Osteocyte (in vitro differentiated cells): ENCODE data around the gene LDLR. TPM values are rescaled to one million over a fixed set of nuclear protein-coding genes. Genes with fewer than 3 reads are reported as not detected.
"Not testable (repeated sequence)": the region's sequence is repeated elsewhere in the genome, so short reads cannot be mapped to it uniquely, and the experiment has no call there.

Experiments
- DNase-seq: peaks from one replicate; pipeline ENCODE4 v3.0.0; 2021; ENCODE audit warnings: mixed read lengths; ENCODE audit not compliant: unreplicated experiment; ENCODE audit errors: extremely low spot score
- H3K27ac Mint-ChIP-seq: one replicate; pipeline ENCODE4 v1.8.0; 2021; ENCODE audit warnings: mild to moderate bottlenecking, mixed read lengths; ENCODE audit not compliant: unreplicated experiment
- H3K27me3 Mint-ChIP-seq: one replicate; pipeline ENCODE4 v1.8.0; 2021; ENCODE audit warnings: mixed read lengths; ENCODE audit not compliant: unreplicated experiment
- H3K36me3 Mint-ChIP-seq: one replicate; pipeline ENCODE4 v1.8.0; 2021; ENCODE audit warnings: mixed read lengths; ENCODE audit not compliant: unreplicated experiment
- H3K4me1 Mint-ChIP-seq: one replicate; pipeline ENCODE4 v1.8.0; 2021; ENCODE audit warnings: mixed read lengths; ENCODE audit not compliant: unreplicated experiment
- H3K4me3 Mint-ChIP-seq: one replicate; pipeline ENCODE4 v1.8.0; 2021; ENCODE audit warnings: mild to moderate bottlenecking, moderate library complexity, mixed read lengths; ENCODE audit not compliant: unreplicated experiment
- H3K9me3 Mint-ChIP-seq: one replicate; pipeline ENCODE4 v1.8.0; 2021; ENCODE audit warnings: mixed read lengths; ENCODE audit not compliant: unreplicated experiment
- total RNA-seq: library from RNA; stranded (reverse); gene quantifications from 2 replicates; pipeline ENCODE4 v1.2.1, GENCODE V29; 2021
- TF ChIP-seq, protein P1 (sequence below): fragments of 200-600 bp; sonication (generic); IDR thresholded peaks from 2 replicates; pipeline ENCODE4 v1.5.0; 2021; ENCODE audit warnings: antibody characterized with exemption, mild to moderate bottlenecking, moderate library complexity

Gene LDLR
- total RNA-seq, 1 donor from 2014 or later: 96.9 TPM

DNA sequence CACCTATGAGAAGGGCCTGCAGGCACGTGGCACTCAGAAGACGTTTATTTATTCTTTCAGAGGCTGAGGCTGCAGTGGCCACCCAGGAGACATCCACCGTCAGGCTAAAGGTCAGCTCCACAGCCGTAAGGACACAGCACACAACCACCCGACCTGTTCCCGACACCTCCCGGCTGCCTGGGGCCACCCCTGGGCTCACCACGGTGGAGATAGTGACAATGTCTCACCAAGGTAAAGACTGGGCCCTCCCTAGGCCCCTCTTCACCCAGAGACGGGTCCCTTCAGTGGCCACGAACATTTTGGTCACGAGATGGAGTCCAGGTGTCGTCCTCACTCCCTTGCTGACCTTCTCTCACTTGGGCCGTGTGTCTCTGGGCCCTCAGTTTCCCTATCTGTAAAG lies 33.9 kb downstream of the LDLR start:
- Mint-ChIP-seq H3K36me3 (peaks cover 40% of the 10 kb centered on the region), H3K27me3 (no peaks in the 10 kb centered on the region), H3K4me1 (peaks cover 6% of the 10 kb centered on the region), H3K27ac (peak overlapping the region; percentile 31), H3K9me3 (no peaks in the 10 kb centered on the region), H3K4me3 (no peak overlapping the region)
- no peak for DNase-seq
- TF ChIP-seq, protein P1, sequence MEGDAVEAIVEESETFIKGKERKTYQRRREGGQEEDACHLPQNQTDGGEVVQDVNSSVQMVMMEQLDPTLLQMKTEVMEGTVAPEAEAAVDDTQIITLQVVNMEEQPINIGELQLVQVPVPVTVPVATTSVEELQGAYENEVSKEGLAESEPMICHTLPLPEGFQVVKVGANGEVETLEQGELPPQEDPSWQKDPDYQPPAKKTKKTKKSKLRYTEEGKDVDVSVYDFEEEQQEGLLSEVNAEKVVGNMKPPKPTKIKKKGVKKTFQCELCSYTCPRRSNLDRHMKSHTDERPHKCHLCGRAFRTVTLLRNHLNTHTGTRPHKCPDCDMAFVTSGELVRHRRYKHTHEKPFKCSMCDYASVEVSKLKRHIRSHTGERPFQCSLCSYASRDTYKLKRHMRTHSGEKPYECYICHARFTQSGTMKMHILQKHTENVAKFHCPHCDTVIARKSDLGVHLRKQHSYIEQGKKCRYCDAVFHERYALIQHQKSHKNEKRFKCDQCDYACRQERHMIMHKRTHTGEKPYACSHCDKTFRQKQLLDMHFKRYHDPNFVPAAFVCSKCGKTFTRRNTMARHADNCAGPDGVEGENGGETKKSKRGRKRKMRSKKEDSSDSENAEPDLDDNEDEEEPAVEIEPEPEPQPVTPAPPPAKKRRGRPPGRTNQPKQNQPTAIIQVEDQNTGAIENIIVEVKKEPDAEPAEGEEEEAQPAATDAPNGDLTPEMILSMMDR: no peak

DNA sequence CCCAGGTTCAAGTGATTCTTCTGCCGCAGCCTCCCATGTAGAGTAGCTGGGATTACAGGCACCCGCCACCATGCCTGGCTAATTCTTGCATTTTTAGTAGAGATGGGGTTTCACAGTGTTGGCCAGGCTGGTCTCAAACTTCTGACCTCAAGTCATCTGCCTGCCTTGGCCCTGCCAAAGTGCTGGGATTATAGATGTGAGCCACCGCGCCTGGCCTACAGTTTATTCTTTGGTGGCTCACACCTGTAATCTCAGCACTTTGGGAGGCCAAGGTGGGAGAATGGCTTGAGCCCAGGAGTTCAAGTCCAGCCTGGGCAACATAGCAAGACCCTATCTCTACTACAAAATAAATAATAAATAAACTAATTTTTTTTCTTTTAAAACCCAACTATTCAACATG lies 34.9 kb downstream of the LDLR start:
- H3K9me3 Mint-ChIP-seq, H3K27me3 Mint-ChIP-seq, H3K4me1 Mint-ChIP-seq: not testable (repeated sequence)

DNA sequence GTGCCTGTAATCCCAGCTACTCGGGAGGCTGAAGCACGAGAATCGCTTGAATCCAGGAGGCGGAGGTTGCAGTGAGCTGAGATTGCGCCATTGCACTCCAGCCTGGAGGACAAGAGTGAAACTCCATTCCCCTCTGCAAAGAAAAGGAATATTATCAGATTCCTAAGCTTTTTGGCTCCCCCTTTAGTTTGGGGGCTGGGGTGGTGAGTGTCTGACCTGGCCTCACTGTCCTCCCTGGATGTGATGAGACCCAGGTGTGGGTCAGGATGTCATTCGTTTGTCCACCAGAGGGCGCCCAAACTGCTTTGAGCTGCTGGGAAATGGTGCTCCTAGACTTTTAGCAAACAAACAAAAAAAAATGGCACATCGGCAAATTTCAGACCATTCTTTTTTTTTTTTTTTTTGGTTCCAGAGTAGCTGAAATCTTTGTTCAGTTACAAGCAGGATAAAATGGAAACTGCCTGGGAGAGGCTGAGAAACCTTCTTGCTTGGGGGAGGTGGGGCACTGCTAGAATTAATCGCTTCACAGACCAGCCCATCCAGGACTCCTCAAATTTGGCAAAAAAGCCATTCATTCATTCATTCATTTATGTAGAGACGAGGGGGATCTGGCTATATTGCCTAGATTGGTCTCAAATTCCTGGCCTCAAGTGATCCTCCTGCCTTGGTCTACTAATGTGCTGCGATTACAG lies 36.9 kb downstream of the LDLR start:
- Mint-ChIP-seq H3K27ac (peak overlapping the region; percentile 44), H3K27me3 (no peaks in the 10 kb centered on the region), H3K4me3 (no peak overlapping the region), H3K36me3 (peaks cover 37% of the 10 kb centered on the region), H3K9me3 (no peaks in the 10 kb centered on the region), H3K4me1 (peaks cover 10% of the 10 kb centered on the region)
- TF ChIP-seq, protein P1: peak; percentile 86
- peak; percentile 91 for DNase-seq

More for the DNA sequence above, 34.9 kb downstream of the LDLR start:
- H3K36me3 Mint-ChIP-seq: peaks cover 35% of the 10 kb centered on the region
- H3K4me3 Mint-ChIP-seq, H3K27ac Mint-ChIP-seq, DNase-seq: not testable (repeated sequence)

DNA sequence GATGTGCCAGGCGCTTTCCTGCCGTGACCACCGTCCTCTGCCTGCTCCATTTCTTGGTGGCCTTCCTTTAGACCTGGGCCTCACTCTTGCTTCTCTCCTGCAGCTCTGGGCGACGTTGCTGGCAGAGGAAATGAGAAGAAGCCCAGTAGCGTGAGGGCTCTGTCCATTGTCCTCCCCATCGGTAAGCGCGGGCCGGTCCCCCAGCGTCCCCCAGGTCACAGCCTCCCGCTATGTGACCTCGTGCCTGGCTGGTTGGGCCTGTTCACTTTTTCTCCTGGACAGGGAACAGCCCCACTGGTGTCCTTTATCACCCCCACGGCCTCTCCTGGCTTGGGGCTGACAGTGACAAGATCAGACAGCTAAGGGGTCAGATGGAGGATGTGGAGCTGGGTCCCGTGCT lies 38.6 kb downstream of the LDLR start:
- DNase-seq: no peak
- no peak overlapping the region for H3K4me3 Mint-ChIP-seq

DNA sequence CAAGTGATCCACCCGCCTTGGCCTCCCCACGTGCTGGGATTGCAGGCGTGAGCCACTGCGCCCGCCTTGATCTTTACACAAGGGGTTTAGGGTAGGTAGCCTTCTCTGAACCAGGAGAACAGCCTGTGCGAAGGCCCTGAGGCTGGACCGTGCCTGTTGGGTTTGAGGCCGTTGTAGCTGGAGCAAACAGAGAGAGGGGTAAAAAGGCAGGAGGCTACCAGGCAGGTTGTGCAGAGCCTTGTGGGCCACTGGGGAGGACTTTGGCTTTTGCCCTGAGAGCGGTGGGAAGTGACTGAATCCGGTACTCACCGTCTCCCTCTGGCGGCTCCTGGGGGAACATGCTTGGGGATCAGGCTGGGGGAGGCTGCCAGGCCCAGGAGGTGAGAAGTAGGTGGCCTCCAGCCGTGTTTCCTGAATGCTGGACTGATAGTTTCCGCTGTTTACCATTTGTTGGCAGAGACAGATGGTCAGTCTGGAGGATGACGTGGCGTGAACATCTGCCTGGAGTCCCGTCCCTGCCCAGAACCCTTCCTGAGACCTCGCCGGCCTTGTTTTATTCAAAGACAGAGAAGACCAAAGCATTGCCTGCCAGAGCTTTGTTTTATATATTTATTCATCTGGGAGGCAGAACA lies 41.7 kb downstream of the LDLR start:
- Mint-ChIP-seq H3K27me3 (no peaks in the 10 kb centered on the region), H3K27ac (peak overlapping the region; percentile 65), H3K4me3 (no peak overlapping the region), H3K9me3 (no peaks in the 10 kb centered on the region), H3K4me1 (peaks cover 11% of the 10 kb centered on the region), H3K36me3 (peaks cover 36% of the 10 kb centered on the region)
- TF ChIP-seq, protein P1: peak; percentile 83
- peak; percentile 92 for DNase-seq

More for the DNA sequence above, 38.6 kb downstream of the LDLR start:
- no peaks in the 10 kb centered on the region for H3K27me3 Mint-ChIP-seq
- no peaks in the 10 kb centered on the region for H3K9me3 Mint-ChIP-seq
- peaks cover 39% of the 10 kb centered on the region for H3K36me3 Mint-ChIP-seq
- no peak overlapping the region for H3K27ac Mint-ChIP-seq
- TF ChIP-seq, protein P1: no peak
- peaks cover 11% of the 10 kb centered on the region for H3K4me1 Mint-ChIP-seq
